ENCODE results near the gene PDGFB. TPM values are rescaled to one million over a fixed set of nuclear protein-coding genes. Genes with fewer than 3 reads are reported as not detected.

PDGFB gene
- total RNA-seq, 4 donors from 2014 or later = 11.6 to 33.1 (median 14.6) TPM

- TF ChIP-seq, protein P1, sequence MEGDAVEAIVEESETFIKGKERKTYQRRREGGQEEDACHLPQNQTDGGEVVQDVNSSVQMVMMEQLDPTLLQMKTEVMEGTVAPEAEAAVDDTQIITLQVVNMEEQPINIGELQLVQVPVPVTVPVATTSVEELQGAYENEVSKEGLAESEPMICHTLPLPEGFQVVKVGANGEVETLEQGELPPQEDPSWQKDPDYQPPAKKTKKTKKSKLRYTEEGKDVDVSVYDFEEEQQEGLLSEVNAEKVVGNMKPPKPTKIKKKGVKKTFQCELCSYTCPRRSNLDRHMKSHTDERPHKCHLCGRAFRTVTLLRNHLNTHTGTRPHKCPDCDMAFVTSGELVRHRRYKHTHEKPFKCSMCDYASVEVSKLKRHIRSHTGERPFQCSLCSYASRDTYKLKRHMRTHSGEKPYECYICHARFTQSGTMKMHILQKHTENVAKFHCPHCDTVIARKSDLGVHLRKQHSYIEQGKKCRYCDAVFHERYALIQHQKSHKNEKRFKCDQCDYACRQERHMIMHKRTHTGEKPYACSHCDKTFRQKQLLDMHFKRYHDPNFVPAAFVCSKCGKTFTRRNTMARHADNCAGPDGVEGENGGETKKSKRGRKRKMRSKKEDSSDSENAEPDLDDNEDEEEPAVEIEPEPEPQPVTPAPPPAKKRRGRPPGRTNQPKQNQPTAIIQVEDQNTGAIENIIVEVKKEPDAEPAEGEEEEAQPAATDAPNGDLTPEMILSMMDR (IDR thresholded peaks at IDR 0.05) = no peak
- ATAC-seq (ENCODE audit: low FRiP score) = peak; percentile 31
- no peak for DNase-seq (ENCODE audit: low spot score)
Observed at GRCh38 chr22:39240831-39241793, 3.7 kb downstream of the PDGFB start.

DNA sequence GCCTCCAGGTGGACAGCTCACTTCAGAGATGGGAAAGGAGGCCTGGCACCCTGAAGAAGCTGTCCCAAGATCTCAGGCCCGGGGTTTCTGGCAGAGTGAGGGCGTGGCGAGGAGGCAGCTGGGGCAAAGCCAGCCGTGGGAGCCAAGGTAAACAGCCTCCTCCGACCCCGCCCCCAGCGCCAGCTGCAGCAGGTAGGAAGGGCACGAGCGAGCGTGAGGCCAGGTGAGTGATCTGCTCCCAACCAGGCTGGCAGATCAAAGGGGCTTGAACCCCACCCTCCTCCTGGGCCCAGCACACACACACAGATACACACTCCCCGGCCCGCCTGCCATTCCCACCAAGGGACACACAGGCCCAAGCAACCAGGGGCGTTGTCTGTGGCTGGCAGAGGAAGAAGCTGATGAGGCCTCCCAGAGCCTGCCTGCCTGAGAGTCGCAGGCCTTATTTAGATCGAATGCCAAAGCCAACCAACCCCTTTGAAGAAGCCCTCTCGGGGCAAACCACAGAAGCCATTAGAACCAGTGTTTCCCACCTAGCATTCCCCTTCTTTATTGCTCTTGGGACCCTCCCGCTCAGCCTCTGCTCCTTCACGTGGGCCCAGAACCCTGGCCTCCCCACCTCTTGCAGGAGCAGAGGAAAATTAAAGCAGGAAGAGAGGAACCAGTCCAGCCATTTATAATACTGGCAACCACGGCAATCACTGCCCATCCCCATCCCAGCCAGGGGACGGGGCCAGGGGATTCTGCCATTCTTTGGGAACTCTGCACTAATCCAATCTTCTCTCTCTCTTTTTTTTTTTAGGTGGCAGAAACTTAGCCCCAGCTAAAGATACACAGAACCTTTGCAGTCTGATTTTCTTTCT lies 5.0 kb downstream of the PDGFB start:
- DNase-seq (ENCODE audit: low spot score) (no peak), ATAC-seq (ENCODE audit: low FRiP score) (no peak)
- TF ChIP-seq, protein P1 (IDR thresholded peaks at IDR 0.05) = no peak

DNA sequence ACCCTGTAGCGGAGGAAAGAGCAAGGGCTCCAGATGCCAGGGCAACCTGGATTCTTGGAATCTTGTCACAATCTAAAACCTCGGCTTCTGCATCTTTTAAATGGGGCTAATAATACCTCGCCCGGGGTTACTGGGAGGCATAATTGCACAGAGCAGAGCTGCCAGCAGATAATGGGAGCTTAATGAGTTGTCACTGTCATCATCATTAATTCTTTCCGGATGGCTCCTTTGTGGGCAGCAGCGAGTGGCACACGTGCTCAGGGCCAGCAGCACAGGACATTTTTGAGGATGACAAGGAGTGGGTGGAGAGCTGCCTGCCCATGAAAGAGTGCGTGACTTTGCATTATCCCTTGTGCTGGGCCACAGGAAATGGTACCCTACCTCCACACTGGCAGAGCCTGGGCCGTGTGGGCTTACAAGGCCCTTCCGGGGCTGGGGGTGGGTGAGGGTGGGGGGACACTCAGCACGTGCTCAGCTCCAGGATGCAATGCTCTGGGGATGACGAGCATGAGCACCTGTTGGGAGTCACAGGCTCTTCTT lies 5.7 kb downstream of the PDGFB start:
- ATAC-seq (ENCODE audit: low FRiP score) (no peak), DNase-seq (ENCODE audit: low spot score) (no peak)
- TF ChIP-seq, protein P1 (IDR thresholded peaks at IDR 0.05) = no peak

DNA sequence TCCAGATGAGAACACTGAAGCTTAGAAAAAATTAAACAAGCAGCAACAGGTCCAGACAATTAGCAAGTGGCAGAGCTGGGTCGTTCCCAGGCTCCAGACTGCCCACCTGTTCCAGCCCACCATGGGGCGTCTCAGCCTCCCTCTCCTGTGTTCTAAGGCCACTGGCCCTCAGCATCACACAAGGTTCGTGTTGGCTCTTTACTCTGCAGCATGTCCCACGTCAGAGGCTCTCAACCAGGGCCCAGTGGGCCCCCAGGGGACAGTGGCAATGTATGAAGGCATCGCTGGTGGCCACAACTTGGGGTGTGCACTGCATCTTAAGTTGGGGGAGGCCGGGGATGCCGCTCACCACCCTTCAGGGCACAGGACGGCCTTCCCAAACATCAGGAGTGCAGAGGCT lies 6.2 kb downstream of the PDGFB start:
- ATAC-seq (ENCODE audit: low FRiP score) = no peak
- TF ChIP-seq, protein P1 (IDR thresholded peaks at IDR 0.05) = no peak
- DNase-seq (ENCODE audit: low spot score) = no peak

DNA sequence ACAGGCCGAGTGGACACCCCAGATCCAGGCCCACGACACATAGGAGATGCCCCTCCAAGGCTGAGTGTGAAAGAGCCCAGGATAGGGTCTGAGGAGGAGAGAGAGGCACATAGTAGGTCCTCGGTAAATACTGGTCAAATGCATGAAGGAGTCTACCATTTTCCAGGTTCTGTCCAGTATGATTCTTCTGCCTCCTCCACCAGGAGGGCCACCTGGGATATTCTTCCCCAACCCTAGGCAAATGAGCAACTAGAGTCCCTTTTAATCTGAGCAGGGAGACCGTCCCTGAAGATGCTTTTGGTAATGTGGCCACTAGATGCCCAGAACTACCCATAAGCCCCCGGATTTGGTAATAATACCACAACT lies 6.7 kb downstream of the PDGFB start:
- TF ChIP-seq, protein P1 (IDR thresholded peaks at IDR 0.05) = no peak
- ATAC-seq (ENCODE audit: low FRiP score) (no peak), DNase-seq (ENCODE audit: low spot score) (no peak)

GRCh38 chr22:39237318-39238100 lies 7.3 kb downstream of the PDGFB start:
- TF ChIP-seq, protein P1 (IDR thresholded peaks at IDR 0.05) = no peak
- ATAC-seq (ENCODE audit: low FRiP score) = no peak
- no peak for DNase-seq (ENCODE audit: low spot score)
